ENCODE results near the gene CLECL1. TPM values are rescaled to one million over a fixed set of nuclear protein-coding genes. Genes with fewer than 3 reads are reported as not detected.
"Not testable (repeated sequence)": the region's sequence is repeated elsewhere in the genome, so short reads cannot be mapped to it uniquely, and the experiment has no call there.

Gene CLECL1
- total and polyA plus RNA-seq, 3 donors from 2014 or later: 1.4 TPM; not detected in 2

DNA sequence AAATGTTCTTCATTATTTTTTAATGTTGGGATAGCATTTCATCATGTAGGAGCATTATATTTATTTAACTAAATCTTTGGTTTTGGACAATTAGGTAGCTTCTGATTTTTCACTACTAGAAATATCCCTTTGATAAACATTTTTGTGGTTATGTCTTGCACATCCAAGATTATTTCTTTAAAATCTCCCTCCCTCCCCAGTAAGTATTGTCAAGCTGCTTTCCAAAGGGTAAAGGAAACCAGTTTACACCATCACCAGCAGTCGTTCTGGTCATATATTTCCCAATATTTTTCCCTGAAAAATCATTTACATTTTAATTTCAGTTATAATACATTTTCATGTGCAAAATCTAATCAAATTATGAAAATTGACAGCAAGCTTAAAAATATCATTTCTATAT is 16.7 kb upstream of the CLECL1 start:
- intact Hi-C loops (cut with DNase I; ENCODE audit: low total_unique reads): no loop called here
- no peak overlapping the region for H3K4me3 ChIP-seq
- H3K27me3 ChIP-seq: no peaks in the 10 kb centered on the region
- DNase-seq: no peak
- no peak overlapping the region for H3K27ac ChIP-seq
- TF ChIP-seq POLR2A (IDR thresholded peaks at IDR 0.05): no peak
- TF ChIP-seq, protein P1, sequence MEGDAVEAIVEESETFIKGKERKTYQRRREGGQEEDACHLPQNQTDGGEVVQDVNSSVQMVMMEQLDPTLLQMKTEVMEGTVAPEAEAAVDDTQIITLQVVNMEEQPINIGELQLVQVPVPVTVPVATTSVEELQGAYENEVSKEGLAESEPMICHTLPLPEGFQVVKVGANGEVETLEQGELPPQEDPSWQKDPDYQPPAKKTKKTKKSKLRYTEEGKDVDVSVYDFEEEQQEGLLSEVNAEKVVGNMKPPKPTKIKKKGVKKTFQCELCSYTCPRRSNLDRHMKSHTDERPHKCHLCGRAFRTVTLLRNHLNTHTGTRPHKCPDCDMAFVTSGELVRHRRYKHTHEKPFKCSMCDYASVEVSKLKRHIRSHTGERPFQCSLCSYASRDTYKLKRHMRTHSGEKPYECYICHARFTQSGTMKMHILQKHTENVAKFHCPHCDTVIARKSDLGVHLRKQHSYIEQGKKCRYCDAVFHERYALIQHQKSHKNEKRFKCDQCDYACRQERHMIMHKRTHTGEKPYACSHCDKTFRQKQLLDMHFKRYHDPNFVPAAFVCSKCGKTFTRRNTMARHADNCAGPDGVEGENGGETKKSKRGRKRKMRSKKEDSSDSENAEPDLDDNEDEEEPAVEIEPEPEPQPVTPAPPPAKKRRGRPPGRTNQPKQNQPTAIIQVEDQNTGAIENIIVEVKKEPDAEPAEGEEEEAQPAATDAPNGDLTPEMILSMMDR (IDR thresholded peaks at IDR 0.05): no peak
- H3K4me1 ChIP-seq: no peaks in the 10 kb centered on the region
- 0% methylated on average over 1 of the region's 1 CpG for WGBS, 2 donors
- no peaks in the 10 kb centered on the region for H3K9me3 ChIP-seq
- H3K36me3 ChIP-seq (ENCODE audit: low read depth, missing control alignments): no peaks in the 10 kb centered on the region

DNA sequence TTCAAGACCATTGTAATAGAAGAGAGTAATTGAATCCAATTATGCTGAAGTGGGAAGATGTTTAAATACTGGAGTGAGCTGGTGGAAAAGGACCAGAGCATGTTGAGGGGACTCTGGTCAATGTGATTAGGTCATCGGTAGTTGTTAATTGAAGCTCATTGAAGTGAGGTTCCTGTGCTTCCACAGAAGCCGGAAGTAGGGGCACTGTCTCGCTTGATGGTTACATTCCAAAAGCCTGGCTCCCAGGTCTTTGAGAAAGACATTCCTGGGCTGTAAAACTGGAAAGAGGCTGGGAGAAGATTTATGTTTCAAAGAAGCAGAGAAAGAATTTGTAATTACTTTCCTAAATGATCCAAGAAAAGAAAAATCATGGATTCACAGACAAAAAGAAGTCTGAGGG is 12.3 kb upstream of the CLECL1 start:
- WGBS, 2 donors: 68 to 79% methylated on average over 3 of the region's 3 CpGs
- intact Hi-C loops (cut with DNase I; ENCODE audit: low total_unique reads): no loop called here
- Histone ChIP-seq H3K4me1 (no peaks in the 10 kb centered on the region), H3K36me3 (ENCODE audit: low read depth, missing control alignments) (no peaks in the 10 kb centered on the region), H3K27ac (no peak overlapping the region), H3K27me3 (no peaks in the 10 kb centered on the region), H3K9me3 (no peaks in the 10 kb centered on the region), H3K4me3 (no peak overlapping the region)
- TF ChIP-seq POLR2A (IDR thresholded peaks at IDR 0.05): no peak
- TF ChIP-seq, protein P1 (IDR thresholded peaks at IDR 0.05): no peak
- DNase-seq: no peak

DNA sequence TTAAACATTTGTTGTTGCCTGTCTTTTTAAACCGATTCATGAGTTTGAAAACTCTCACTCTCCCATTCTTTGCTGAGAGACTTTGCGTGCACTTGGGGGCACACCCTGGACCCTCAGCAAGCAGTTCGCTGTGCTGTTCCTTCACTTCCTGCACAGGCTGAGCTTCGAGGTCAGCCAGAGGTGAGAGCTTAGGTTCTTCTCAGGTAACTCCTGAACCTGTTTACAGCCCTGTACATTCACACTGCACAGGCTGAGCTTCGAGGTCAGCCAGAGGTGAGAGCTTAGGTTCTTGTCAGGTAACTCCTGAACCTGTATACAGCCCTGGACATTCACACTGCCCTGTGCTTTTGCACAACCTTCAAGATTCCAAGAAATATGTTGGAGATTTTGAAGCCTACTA is 9.8 kb upstream of the CLECL1 start:
- H3K27ac ChIP-seq: no peak overlapping the region

DNA sequence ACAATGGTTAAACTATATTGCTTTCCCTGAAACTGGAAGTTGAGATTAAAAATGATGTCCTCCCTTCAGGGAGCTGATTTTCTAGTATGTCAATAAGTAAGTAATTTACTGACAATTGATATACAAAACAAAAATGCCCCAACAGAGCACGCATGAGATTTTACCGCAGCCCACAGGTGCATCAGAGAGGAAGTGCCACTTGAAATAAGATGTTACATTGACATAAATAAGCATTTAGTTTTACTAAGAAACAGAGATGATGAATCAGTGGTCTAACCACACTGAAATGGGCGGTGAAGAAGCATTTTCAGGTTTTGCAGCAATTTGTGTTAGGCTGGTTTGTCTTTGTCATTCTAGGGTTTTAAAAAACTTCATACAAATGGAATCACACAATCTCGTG is 8.8 kb upstream of the CLECL1 start:
- no peak for DNase-seq
- no peak overlapping the region for H3K27ac ChIP-seq
- no peak for TF ChIP-seq POLR2A (IDR thresholded peaks at IDR 0.05)
- TF ChIP-seq, protein P1 (IDR thresholded peaks at IDR 0.05): no peak
- H3K36me3 ChIP-seq (ENCODE audit: low read depth, missing control alignments): no peaks in the 10 kb centered on the region
- no peaks in the 10 kb centered on the region for H3K4me1 ChIP-seq
- no peak overlapping the region for H3K4me3 ChIP-seq
- WGBS, 2 donors: 81 to 85% methylated on average over 4 of the region's 4 CpGs
- no peaks in the 10 kb centered on the region for H3K9me3 ChIP-seq
- no peaks in the 10 kb centered on the region for H3K27me3 ChIP-seq
- intact Hi-C loops (cut with DNase I; ENCODE audit: low total_unique reads): no loop called here

More for the DNA sequence above, 9.8 kb upstream of the CLECL1 start:
- 45 to 78% methylated on average over 5 of the region's 5 CpGs for WGBS, 2 donors
- intact Hi-C loops (cut with DNase I; ENCODE audit: low total_unique reads): no loop called here
- Histone ChIP-seq H3K27me3 (no peaks in the 10 kb centered on the region), H3K4me3 (no peak overlapping the region), H3K36me3 (ENCODE audit: low read depth, missing control alignments) (no peaks in the 10 kb centered on the region), H3K4me1 (no peaks in the 10 kb centered on the region), H3K9me3 (no peaks in the 10 kb centered on the region)
- DNase-seq: no peak
- no peak for TF ChIP-seq POLR2A (IDR thresholded peaks at IDR 0.05)
- TF ChIP-seq, protein P1 (IDR thresholded peaks at IDR 0.05): no peak

DNA sequence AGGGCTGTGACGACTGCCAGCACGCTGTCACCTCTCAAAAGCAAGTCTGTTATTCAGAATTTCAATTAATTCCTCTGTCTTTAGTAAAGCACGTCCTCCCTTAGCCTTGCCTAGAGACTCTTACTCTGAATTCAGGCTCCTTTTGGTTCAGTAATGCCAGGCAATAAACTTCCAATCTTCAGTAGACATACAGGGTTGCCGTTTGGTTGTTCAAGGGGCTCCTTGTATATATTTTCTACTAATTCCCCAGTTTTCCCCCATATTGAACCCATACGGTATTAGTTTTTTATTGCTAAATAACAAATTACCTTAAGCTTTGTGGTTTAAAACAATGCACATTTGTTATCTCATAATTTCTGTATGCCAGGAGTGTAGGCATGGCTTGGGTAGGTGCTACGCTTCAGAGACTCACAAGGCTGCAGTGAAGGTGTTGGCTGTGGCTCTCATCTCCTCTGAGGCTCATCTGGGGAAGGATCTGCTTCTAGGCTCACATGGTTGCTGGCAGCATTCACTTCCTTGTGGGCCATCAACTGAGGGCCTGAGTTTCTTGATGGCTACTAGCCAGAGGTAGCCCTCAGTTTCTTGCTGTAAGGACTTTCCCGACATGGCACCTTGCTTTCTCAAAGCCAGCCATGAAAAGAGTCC is 7.3 kb upstream of the CLECL1 start:
- intact Hi-C loops (cut with DNase I; ENCODE audit: low total_unique reads): no loop called here
- Histone ChIP-seq H3K9me3 (no peaks in the 10 kb centered on the region), H3K36me3 (ENCODE audit: low read depth, missing control alignments) (no peaks in the 10 kb centered on the region), H3K4me3 (peak overlapping the region; percentile 51 to 59), H3K27ac (peak overlapping the region in 1 of 2 donors; percentile 61), H3K4me1 (no peaks in the 10 kb centered on the region), H3K27me3 (no peaks in the 10 kb centered on the region)
- WGBS, 2 donors: 49 to 59% methylated on average over 7 of the region's 7 CpGs
- TF ChIP-seq POLR2A (IDR thresholded peaks at IDR 0.05): no peak
- TF ChIP-seq, protein P1 (IDR thresholded peaks at IDR 0.05): no peak
- DNase-seq: no peak

DNA sequence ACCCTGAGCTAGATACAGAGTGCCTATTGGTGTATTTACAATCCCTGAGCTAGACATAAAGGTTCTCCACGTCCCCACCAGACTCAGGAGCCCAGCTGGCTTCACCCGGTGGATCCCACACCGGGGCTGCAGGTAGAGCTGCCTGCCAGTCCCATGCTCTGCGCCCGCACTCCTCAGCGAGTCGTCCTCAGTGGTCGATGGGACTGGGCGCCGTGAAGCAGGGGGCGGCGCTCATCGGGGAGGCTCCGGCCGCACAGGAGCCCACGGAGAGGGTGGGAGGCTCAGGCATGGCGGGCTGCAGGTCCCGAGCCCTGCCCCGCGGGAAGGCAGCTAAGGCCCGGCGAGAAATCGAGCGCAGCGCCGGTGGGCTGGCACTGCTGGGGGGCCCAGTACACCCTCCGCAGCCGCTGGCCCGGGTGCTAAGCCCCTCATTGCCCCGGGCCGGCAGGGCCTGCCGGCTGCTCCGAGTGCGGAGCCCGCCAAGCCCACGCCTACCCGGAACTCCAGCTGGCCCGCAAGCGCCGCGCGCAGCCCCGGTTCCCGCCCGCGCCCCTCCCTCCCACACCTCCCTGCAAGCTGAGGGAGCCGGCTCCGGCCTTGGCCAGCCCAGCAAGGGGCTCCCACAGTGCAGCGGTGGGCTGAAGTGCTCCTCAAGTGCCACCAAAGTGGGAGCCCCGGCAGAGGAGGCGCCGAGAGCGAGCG is 6.7 kb upstream of the CLECL1 start:
- H3K27me3 ChIP-seq; intact Hi-C loops (cut with DNase I; ENCODE audit: low total_unique reads); H3K36me3 ChIP-seq (ENCODE audit: low read depth, missing control alignments); H3K9me3 ChIP-seq; H3K4me1 ChIP-seq: not testable (repeated sequence)
- 64 to 71% methylated on average over 3 to 52 of the region's 54 CpGs for WGBS, 2 donors
- H3K4me3 ChIP-seq: peak overlapping the region; percentile 51 to 59
- peak overlapping the region in 1 of 2 donors; percentile 61 for H3K27ac ChIP-seq
- peak; percentile 39 for DNase-seq

DNA sequence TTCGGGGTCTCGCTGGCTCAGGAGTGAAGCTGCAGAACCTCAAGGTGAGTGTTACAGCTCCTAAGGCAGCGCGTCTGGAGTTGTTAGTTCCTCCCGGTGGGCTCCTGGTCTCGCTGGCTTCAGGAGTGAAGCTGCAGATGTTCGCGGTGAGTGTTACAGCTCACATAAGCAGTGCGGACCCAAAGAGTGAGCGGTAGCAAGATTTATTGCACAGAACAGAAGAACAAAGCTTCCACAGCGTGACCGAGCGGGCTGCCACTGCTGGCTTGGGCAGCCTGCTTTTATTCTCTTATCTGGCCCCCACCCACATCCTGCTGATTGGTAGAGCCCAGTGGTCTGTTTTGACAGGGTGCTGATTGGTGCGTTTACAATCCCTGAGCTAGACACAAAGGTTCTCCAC is 6.0 kb upstream of the CLECL1 start:
- H3K4me3 ChIP-seq: peak overlapping the region; percentile 51 to 59
- WGBS, 2 donors: 57 to 81% methylated on average over 14 of the region's 14 CpGs
- peak; percentile 32 for DNase-seq
- H3K27ac ChIP-seq; H3K9me3 ChIP-seq; H3K27me3 ChIP-seq; H3K4me1 ChIP-seq; H3K36me3 ChIP-seq (ENCODE audit: low read depth, missing control alignments); intact Hi-C loops (cut with DNase I; ENCODE audit: low total_unique reads): not testable (repeated sequence)
